ENCODE measurements around the gene ZNF23.
A peak's percentile ranks its signal among the peaks of the same experiment; 100 is the strongest.
"Not testable (repeated sequence)": the region's sequence is repeated elsewhere in the genome, so short reads cannot be mapped to it uniquely, and the experiment has no call there.

The ZNF23 gene

GRCh38 chr16:71461686-71462648 is at the start of gene ZNF23:
Gene ZNF23, minus strand, starts transcription at chr16:71462247. Its CDS starts 5,451 bp downstream, at chr16:71456796.
- DNase-seq = peak; percentile 53 to 84

GRCh38 chr16:71507061-71507460 is 45.0 kb upstream of the ZNF23 start:
- no peak for DNase-seq

DNA sequence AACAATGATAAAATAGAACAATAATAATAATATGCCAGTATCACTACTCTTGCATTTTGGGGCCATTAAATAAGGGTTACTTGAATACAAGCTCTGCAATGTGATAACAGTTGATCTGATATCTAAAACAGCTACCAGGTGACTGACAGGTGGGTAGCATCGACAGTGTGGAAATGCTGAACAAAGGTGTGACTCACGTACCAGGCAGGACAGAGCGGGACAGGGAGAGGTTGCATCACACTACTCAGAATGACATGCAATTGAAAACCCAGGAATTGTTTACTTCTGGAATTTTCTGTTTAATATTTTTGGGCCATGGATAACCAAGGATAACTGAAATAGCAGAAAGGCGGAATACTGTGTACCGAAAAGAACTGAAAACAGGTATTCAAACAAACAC is 42.9 kb upstream of the ZNF23 start:
- DNase-seq = no peak

DNA sequence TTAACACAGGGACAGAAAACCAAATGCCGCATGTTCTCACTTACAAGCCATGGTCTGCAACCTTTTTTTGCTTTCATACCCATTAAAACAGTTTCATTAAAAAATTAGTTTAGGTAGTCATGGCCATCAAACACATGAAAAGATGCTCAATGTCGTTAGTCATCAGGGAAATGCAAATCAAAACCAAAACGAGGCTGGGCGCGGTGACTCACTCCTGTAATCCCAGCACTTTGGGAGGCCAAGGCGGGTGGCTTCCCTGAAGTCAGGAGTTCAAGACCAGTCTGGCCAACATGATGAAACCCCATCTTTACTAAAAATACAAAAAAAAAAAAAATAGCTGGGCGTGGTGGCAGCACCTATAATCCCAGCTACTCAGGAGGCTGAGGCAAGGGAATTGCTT is 42.0 kb upstream of the ZNF23 start:
- not testable (repeated sequence) for DNase-seq

- no peak for DNase-seq
Observed at GRCh38 chr16:71501547-71501946, 39.5 kb upstream of the ZNF23 start.

DNA sequence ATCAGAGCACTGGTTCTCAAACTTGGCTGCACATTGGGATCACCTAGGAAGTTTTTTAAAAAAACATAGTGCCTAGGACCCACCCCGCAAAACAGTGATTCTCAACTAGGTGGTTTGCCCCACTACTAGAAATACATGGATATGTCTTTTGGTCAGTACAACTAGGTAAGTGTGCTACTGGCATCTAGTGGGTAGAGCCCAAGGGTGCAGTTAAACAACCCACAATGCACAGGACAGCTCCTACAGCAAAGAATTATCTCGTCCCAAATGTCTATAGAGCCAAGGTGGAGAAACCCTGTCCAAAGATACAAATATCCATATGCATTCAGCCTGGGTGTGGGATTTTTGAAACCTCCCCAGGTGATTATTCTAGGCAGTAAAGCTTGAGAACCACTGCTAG is 38.9 kb upstream of the ZNF23 start:
- no peak for DNase-seq

GRCh38 chr16:71499775-71500364 is 37.8 kb upstream of the ZNF23 start:
- DNase-seq = peak; percentile 25 to 77

GRCh38 chr16:71498031-71498430 is 36.0 kb upstream of the ZNF23 start:
- no peak for DNase-seq

DNA sequence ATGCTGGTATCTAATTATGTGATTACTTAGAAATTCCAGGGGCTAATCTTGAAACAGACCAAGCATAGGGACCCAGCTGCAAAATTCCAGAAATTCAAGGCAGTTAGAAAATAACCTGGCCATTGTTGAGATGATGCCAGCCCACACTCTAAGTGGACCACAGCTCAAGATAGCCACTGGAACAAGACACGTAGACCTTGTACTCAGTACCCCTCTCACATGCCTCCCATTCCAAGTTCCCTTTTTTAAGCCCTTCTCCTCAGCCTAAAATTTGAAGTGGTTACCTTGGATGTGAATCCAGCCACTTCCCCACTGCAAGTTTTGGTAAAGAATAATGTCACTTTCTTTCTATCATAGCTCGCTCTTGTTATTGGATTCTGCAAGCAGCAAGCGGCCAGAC is 31.2 kb upstream of the ZNF23 start:
- no peak for DNase-seq

GRCh38 chr16:71492786-71493185 is 30.7 kb upstream of the ZNF23 start:
- no peak for DNase-seq

GRCh38 chr16:71491054-71491453 is 29.0 kb upstream of the ZNF23 start:
- DNase-seq = no peak

- no peak for DNase-seq
Observed at GRCh38 chr16:71490361-71490760, 28.3 kb upstream of the ZNF23 start.

GRCh38 chr16:71489122-71489521 is 27.1 kb upstream of the ZNF23 start, which contains the start of gene ZNF19:
Gene ZNF19, minus strand, starts transcription at chr16:71489324. Its CDS starts 7,210 bp downstream, at chr16:71482114.
- no peak for DNase-seq

DNA sequence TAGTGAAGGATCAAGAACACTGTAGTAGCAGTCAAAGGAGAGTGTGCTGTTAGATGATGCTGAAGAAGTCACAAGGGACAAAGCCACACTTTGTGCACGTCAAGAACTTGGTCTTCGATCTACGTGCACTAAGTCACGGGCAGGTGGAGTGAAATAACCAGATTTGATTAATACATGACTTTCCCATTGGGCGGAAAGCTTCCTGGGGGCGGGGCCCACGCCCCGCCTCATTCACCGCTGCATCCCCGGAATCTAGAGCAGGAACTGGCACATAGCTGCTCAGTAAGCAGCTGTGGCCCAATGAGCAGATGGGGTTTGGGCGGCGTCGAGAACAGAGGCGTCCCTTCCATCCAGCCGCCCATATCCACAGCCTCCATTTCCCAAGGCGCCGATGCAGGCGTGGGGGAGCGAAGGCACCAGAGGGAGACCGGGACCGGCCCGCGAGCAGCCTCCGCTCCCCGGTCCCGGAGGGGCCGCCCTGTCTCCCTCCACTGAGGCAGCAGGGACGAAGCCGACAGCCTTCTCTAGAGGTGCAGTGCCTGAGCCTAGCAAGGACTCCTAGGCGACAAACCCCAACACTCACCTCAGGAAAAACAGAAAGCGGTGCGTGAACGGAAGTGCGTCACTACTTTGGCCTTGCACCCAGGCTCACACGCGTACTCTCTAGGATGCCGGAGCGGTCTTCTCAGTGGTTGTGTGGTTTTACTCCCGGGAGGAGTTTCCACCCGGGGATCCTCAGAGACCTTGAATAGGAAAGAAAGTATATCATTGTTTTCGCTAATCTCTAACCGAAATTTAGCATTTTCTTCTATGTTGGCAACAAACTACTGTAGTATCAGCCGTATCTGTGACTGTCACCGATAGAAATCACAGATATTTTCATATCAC is 22.2 kb upstream of the ZNF23 start:
- DNase-seq = peak; percentile 82 to 91

DNA sequence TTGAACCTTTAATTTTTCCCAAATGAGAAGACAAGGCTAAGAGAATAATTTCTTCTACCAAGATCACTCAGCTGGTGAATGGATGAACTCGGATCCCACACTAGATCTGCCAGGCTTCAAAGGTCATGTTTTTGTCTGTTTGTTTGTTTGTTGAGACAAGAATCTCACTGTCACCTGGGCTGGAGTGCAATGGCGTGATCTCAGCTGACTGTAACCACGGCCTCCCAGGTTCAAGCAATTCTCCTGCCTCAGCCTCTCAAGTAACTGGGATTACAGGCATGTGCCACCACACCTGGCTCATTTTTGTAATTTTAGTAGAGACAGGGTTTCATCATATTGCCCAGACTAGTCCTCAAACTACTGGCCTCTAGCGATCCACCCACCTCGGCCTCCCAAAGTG is 20.5 kb upstream of the ZNF23 start:
- no peak for DNase-seq

GRCh38 chr16:71480956-71481355 is 18.9 kb upstream of the ZNF23 start:
- DNase-seq = no peak

DNA sequence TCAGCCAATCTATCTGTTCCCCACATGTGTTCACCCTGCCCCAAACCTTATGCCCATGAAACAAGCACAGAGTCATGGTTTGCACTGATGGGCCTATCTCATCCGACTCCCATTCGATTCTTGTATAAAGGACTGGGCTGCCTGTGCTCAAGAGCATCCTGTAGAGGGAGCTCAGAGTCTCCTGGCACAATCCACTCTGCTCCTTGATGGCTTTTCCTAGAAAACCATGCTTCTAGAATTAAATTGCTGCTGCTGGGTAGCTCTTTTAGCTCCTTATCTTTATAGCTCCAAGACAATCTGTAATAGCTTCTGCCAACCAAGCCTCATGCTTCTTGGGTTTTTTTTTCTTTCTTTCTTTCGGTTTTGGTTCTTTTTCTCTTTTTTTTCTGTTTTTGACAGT is 17.4 kb upstream of the ZNF23 start:
- DNase-seq = peak in 1 of 2 donors; percentile 19

DNA sequence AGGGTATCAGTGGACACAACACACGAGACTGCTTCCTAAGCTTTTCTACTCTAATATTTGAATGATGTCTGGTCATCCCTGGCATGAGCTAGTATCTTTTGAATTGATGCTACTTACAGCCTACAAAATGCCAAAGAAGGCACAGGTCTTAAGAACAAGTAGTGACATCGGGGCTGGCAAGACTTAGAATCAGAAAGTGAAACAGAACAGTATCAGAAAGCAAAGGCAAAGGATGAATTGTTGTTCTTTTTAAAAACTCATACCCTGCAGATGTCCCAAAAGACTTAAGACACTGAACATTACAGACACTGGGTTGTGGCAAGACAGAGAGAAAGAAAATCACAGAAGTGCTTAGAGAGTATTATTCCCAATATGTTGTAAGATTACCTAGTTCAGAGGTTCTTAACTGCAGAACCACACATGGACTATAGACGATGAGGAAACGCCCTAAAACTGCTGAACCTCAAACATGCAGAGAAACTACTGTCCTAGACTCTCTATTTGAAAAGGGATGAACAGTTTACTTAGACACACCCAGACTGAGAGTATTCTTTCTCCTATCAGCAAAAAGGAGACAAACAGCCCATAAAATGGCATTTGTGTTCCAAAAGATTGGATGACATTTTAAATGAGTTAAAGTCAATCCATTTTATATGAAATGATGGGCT is 14.5 kb upstream of the ZNF23 start:
- DNase-seq = no peak

DNA sequence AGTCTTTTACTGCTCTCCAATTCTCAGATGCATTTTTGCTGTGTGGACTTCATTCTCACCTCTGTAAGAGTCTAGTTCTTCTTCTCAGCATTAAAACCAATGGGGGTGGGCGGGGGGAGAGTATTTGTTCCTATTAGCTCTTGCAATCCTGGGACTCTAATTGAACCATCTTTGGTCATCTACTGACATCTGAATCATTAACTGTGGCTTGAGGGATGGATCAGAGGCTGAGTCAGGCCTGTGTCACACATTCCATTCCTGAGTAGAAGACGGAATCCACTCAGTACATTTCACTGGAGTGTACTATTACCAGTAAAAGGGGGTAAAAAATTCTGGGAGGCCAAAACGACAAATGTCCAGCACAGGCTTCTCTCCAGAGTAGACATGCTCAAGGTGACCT is 12.8 kb upstream of the ZNF23 start:
- no peak for DNase-seq

DNA sequence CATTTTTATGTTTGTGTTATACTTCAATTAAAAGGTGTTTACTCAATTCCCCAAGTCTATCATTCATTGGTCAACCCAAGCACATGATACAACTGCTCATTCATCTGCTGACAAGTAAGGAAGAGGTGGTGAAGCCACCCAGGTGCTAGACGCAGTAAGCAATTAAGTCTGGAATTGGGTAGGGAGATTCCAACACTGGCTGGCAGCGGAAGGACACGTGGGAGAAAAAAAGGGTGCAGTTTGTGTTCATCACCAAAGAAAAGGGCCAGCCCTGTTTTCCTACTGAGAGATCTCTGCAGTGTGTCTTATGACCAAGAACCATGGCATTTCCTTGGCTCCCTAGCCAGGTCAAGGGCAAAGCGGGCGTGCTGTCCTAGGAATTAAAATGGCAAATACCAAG is 11.8 kb upstream of the ZNF23 start:
- no peak for DNase-seq

- no peak for DNase-seq
Observed at GRCh38 chr16:71472931-71473330, 10.9 kb upstream of the ZNF23 start.

- DNase-seq = no peak
Observed at GRCh38 chr16:71472051-71472450, 10.0 kb upstream of the ZNF23 start.

DNA sequence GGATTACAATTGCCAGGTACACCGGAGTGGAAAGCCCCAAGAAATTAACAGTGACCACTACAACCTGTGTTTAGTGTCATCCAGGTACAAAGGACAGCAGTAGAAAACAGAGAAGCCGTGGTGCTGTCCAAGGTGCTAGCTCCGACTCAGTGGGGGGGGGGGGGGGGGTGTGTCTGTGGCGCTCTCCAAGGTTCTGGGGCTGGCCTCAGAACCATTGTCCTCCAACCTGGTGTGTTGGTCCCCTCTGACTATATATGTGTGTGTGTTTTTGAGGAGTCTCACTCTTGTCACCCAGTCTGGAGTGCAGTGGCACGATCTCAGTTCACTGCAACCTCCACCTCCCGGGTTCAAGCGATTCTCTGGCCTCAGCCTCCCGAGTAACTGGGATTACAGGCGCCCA is 5.8 kb upstream of the ZNF23 start:
- DNase-seq = peak in 1 of 2 donors; percentile 20
